Left lung (tissue), 10 donors: ENCODE results near the gene CABP7. TPM values are rescaled to one million over a fixed set of nuclear protein-coding genes. Genes with fewer than 3 reads are reported as not detected.

Experiments
- ATAC-seq: fragments of 200-7000 bp; cut with Tn5 transposase; one replicate; pipeline ENCODE4 v1.9.1; 2020; ENCODE audit warnings: moderate library complexity
- DNase-seq, 4 donors: peaks; one replicate each; pipeline ENCODE4 v3.0.0-alpha.2; 2013 to 2020
- H3K27ac ChIP-seq, 2 donors: fragments of 200-600 bp; sonication (generic) in 1 of 2; one replicate each; pipeline versions ENCODE4 v1.5.0 to v1.8.0; 2020 to 2021
- H3K27me3 ChIP-seq, 2 donors: fragments of 200-600 bp; sonication (generic) in 1 of 2; one replicate each; pipeline versions ENCODE4 v1.5.0 to v1.8.0; 2020 to 2021
- H3K36me3 ChIP-seq, 2 donors: fragments of 200-600 bp; sonication (generic) in 1 of 2; one replicate each; pipeline versions ENCODE4 v1.5.0 to v1.8.0; 2020 to 2021
- H3K4me1 ChIP-seq, 2 donors: fragments of 200-600 bp; one replicate each; pipeline ENCODE4 v1.8.0; 2021
- H3K4me3 ChIP-seq, 2 donors: fragments of 200-600 bp; sonication (generic) in 1 of 2; one replicate each; pipeline versions ENCODE4 v1.5.0 to v1.8.0; 2020 to 2021; ENCODE audit warnings: mild to moderate bottlenecking in 1 of 2
- H3K9me3 ChIP-seq, 2 donors: fragments of 200-600 bp; sonication (generic) in 1 of 2; one replicate each; pipeline versions ENCODE4 v1.5.0 to v1.8.0; 2020 to 2021
- intact Hi-C, 2 donors: fragments of 100-400 bp; cut with DNase I; formaldehyde crosslinking; loops; one replicate each; pipeline versions ENCODE4 v1.11.2 to v1.14.2; 2022
- polyA plus RNA-seq, 6 donors: library from polyadenylated mRNA; unstranded; fragments of 120-200 nt; gene quantifications; one replicate each; pipeline ENCODE4 v1.2.1, GENCODE V29; 2013; ENCODE audit not compliant: insufficient read length in 6 of 6
- total RNA-seq, 2 donors: library from RNA; stranded (reverse); fragmentation: NEBNext Ultra II Directional; extraction: Animal tissue kit (Norgen Biotek cat#: 25700); gene quantifications; one replicate each; pipeline ENCODE4 v1.2.1, GENCODE V29; 2021
- TF ChIP-seq, protein P1 (sequence below), 2 donors: fragments of 200-600 bp; sonication (generic) in 1 of 2; IDR thresholded peaks; one replicate each; pipeline versions ENCODE4 v1.5.0 to v1.8.0; 2021; ENCODE audit warnings: antibody characterized with exemption in 2 of 2
- donor health status: DM: no; HTN: yes; CAD: no.
- donor health status: DM: no; HTN: no; CAD: no.

Gene CABP7
- total and polyA plus RNA-seq, 8 donors = 0.13 to 0.21 (median 0.17) TPM; not detected in 2

DNA sequence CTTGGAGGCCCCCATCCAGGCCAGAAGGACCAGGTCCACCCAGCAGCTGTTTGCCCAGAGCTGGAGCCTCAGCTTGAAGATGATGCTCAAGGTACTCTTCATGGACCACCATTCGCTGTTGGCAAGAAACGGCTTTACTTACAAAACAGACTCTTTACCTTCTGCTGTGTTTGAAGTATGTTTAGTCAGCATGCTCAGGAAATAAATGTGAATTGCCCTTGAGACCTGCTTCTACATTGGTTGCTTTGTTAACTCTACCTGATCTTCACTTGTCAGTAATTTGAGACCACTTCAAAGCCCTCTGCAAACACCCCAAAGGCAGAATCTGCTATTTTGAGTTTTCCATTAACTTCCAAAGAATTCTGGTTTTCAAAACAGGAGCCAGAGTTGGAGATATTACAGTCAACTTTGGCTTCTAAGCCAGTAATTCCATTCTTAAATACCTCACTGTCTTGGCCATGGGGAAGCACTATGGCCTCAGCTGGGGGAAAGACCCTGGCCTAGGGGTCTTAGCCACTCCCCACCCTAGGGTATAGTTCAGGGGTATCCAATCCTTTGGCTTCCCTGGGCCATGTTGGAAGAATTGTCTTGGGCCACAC lies 50.0 kb downstream of the CABP7 start:
- TF ChIP-seq, protein P1, sequence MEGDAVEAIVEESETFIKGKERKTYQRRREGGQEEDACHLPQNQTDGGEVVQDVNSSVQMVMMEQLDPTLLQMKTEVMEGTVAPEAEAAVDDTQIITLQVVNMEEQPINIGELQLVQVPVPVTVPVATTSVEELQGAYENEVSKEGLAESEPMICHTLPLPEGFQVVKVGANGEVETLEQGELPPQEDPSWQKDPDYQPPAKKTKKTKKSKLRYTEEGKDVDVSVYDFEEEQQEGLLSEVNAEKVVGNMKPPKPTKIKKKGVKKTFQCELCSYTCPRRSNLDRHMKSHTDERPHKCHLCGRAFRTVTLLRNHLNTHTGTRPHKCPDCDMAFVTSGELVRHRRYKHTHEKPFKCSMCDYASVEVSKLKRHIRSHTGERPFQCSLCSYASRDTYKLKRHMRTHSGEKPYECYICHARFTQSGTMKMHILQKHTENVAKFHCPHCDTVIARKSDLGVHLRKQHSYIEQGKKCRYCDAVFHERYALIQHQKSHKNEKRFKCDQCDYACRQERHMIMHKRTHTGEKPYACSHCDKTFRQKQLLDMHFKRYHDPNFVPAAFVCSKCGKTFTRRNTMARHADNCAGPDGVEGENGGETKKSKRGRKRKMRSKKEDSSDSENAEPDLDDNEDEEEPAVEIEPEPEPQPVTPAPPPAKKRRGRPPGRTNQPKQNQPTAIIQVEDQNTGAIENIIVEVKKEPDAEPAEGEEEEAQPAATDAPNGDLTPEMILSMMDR (IDR thresholded peaks at IDR 0.05) = no peak
- ATAC-seq (peak; percentile 12), DNase-seq (peak in 3 of 4 donors; percentile 3 to 58 (median 57))
- H3K4me3 ChIP-seq = no peak overlapping the region
- intact Hi-C loops = no loop called here
- H3K27ac ChIP-seq = peak overlapping the region in 1 of 2 donors; percentile 11
- peaks cover 0 to 23% of the 10 kb centered on the region in 2 donors for H3K36me3 ChIP-seq
- H3K27me3 ChIP-seq = no peaks in the 10 kb centered on the region
- no peaks in the 10 kb centered on the region for H3K9me3 ChIP-seq
- peaks cover 19 to 33% of the 10 kb centered on the region in 2 donors for H3K4me1 ChIP-seq

DNA sequence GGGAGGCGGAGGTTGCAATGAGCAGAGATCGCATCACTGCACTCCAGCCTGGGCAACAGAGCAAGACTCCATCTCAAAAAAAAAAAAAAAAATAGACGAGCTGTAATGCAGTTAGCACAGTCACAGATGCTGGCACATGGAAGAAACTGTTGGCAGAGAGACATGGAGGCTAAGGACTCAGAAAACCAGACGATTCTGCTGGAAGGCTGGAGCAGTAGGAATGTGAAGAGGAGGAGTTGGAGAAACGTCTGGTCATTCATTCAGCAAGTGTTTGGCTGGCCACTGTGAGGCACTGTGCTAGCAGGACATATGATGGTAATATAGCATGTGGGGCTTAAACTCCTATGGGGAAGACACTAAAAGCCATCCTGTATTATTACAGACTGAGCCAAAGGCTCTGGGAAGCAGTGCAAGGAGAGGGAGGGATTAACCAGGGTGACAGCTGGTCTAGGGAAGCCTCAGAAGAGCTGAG lies 52.4 kb downstream of the CABP7 start:
- Histone ChIP-seq H3K27me3 (no peaks in the 10 kb centered on the region), H3K27ac (no peak overlapping the region), H3K4me3 (no peak overlapping the region), H3K36me3 (peaks cover 0 to 23% of the 10 kb centered on the region in 2 donors), H3K4me1 (peaks cover 12 to 20% of the 10 kb centered on the region in 2 donors), H3K9me3 (no peaks in the 10 kb centered on the region)
- ATAC-seq = peak; percentile 48
- TF ChIP-seq, protein P1 (IDR thresholded peaks at IDR 0.05) = peak in 1 of 2 donors; percentile 17
- peak in 1 of 4 donors; percentile 18 for DNase-seq
- intact Hi-C loops = no loop called here

DNA sequence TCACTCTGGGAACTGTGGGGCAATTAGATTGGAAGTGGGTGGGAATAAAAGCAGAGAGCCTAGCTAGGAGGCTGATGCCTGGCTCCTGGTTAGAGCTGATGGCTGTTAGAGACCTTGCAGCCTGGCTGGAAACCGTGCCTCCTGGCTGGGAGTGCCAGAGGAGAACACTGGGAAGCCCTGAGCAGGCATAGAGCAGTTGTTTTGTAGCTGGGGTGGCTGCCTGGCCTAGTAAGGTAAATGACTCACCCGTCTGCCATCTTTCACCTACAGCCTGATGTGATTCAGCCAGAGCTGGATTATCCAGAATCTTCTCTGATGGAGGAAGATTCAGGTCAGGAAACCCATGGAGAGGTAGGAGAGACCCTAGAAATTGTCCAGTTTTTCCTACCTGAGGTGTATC lies 53.4 kb downstream of the CABP7 start:
- ATAC-seq (peak; percentile 6), DNase-seq (peak in 1 of 4 donors; percentile 32)
- intact Hi-C loops = no loop called here
- Histone ChIP-seq H3K4me1 (peaks cover 7 to 14% of the 10 kb centered on the region in 2 donors), H3K27ac (no peak overlapping the region), H3K27me3 (no peaks in the 10 kb centered on the region), H3K4me3 (no peak overlapping the region), H3K9me3 (no peaks in the 10 kb centered on the region), H3K36me3 (peaks cover 0 to 23% of the 10 kb centered on the region in 2 donors)
- TF ChIP-seq, protein P1 (IDR thresholded peaks at IDR 0.05) = no peak

DNA sequence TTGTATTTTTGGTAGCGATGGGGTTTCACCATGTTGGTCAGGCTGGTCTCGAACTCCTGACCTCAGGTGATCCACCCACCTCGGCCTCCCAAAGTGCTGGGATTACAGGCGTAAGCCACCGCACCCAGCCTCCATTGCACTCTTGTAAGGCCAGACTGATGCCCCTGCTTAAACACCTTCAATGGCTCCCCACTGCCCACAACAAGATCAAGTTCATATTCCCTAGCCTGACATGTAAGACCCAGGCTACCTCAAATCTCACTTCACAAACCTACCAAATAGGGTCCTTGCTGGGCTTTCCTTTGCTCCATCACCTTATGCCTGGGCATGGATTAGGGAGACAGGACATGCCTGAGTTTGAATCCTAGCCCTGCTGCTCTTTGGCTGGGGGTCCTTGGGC lies 60.4 kb downstream of the CABP7 start:
- no peak overlapping the region for H3K4me3 ChIP-seq
- intact Hi-C loops = no loop called here
- peaks cover 9 to 19% of the 10 kb centered on the region in 2 donors for H3K4me1 ChIP-seq
- H3K36me3 ChIP-seq = no peaks in the 10 kb centered on the region
- TF ChIP-seq, protein P1 (IDR thresholded peaks at IDR 0.05) = no peak
- H3K27me3 ChIP-seq = no peaks in the 10 kb centered on the region
- ATAC-seq (no peak), DNase-seq (no peak)
- no peak overlapping the region for H3K27ac ChIP-seq
- no peaks in the 10 kb centered on the region for H3K9me3 ChIP-seq

DNA sequence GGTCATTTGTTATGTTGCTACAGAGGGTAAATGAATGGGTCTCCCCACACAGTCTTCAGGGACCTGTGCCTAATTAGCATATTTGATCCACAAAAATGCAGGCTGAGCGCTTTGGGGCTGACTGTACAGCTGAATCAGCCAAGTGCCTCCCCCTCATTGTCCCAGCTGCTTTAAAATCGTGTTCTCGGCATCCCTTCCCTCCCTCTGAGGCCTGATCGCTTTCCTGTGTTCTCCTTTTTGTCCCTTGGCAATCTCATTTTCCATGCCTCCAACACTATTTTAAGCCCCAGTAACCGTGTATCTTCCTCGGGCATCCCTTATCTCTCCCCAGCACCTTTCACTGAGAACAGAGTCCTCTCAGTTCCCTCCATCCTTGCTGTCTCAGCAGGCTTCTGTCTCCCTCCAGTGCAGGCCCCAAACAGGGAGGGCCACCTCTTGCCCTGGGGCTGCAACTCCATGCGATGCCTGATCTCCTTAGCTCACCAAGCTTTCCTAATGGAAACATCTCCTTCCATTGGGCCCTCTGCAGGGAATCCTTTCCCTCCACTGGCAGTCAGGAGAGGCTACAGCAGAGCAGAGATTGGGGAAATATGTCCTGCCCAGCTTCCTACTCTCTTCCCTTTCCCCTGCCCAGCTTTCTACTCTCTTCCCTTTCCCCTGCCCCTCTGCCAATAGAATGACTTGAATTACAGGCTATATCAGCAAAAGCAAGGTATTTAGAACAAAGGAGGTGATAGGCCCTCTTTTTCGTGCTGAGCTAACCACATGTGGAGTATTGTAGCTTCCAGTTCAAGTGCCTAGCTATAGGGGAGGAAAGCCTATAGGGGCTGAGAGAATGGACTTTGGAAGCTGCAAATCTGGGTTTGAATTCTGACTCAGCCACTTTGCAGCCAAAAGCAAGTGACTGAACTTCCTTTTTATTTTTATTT lies 61.2 kb downstream of the CABP7 start:
- Histone ChIP-seq H3K27ac (peak overlapping the region in 1 of 2 donors; percentile 31), H3K4me3 (no peak overlapping the region), H3K4me1 (peaks cover 9 to 19% of the 10 kb centered on the region in 2 donors), H3K27me3 (no peaks in the 10 kb centered on the region), H3K9me3 (no peaks in the 10 kb centered on the region), H3K36me3 (no peaks in the 10 kb centered on the region)
- TF ChIP-seq, protein P1 (IDR thresholded peaks at IDR 0.05) = no peak
- DNase-seq (no peak), ATAC-seq (peak; percentile 17)
- intact Hi-C loops = no loop called here
